Stimulated activated CD4-positive, alpha-beta T cell treated with anti-CD3 and anti-CD28 coated beads, TNF-alpha, amount 100 ng/mL, for 1 hour (primary cell): ENCODE measurements around the gene ZDHHC20.

ENCODE experiments used
- DNase-seq, 3 donors: peaks; one replicate each; pipeline ENCODE4 v3.0.0-alpha.2; 2020; ENCODE audit warnings: low read depth in 3 of 3, low spot score in 1 of 3

ZDHHC20 gene

GRCh38 chr13:21458813-21459701, at the start of gene ZDHHC20:
ZDHHC20 (minus strand) TSS chr13:21459303; CDS start chr13:21459171, 132 bp downstream.
- DNase-seq = peak; percentile 64 to 97 (median 78)

- no peak for DNase-seq
Measured at GRCh38 chr13:21504379-21504778, 45.3 kb upstream of the ZDHHC20 start.

GRCh38 chr13:21501686-21502085, 42.6 kb upstream of the ZDHHC20 start:
- no peak for DNase-seq

- no peak for DNase-seq
Measured at GRCh38 chr13:21486322-21486721, 27.2 kb upstream of the ZDHHC20 start.

GRCh38 chr13:21483748-21484147, 24.6 kb upstream of the ZDHHC20 start:
- no peak for DNase-seq

- no peak for DNase-seq
Measured at GRCh38 chr13:21481359-21481758, 22.3 kb upstream of the ZDHHC20 start.

GRCh38 chr13:21478881-21479808, 20.0 kb upstream of the ZDHHC20 start:
- peak in 2 of 3 donors; percentile 3 to 13 for DNase-seq

- DNase-seq = peak; percentile 54 to 61 (median 58)
Measured at GRCh38 chr13:21476893-21477472, 17.9 kb upstream of the ZDHHC20 start.

- no peak for DNase-seq
Measured at GRCh38 chr13:21475115-21475514, 16.0 kb upstream of the ZDHHC20 start.

- no peak for DNase-seq
Measured at GRCh38 chr13:21470785-21471184, 11.7 kb upstream of the ZDHHC20 start.

- no peak for DNase-seq
Measured at GRCh38 chr13:21466527-21466926, 7.4 kb upstream of the ZDHHC20 start.

GRCh38 chr13:21465710-21466160, 6.6 kb upstream of the ZDHHC20 start:
- DNase-seq = no peak

GRCh38 chr13:21463424-21463823, 4.3 kb upstream of the ZDHHC20 start:
- no peak for DNase-seq

GRCh38 chr13:21461131-21461530, 2.0 kb upstream of the ZDHHC20 start:
- DNase-seq = no peak

GRCh38 chr13:21458451-21458812, 671 bp downstream of the ZDHHC20 start:
- peak in 1 of 3 donors; percentile 4 for DNase-seq

- DNase-seq = no peak
Measured at GRCh38 chr13:21453387-21454081, 5.6 kb downstream of the ZDHHC20 start.

- DNase-seq = no peak
Measured at GRCh38 chr13:21450936-21451335, 8.2 kb downstream of the ZDHHC20 start.

GRCh38 chr13:21446656-21447055, 12.4 kb downstream of the ZDHHC20 start:
- DNase-seq = no peak

- DNase-seq = no peak
Measured at GRCh38 chr13:21445759-21446158, 13.3 kb downstream of the ZDHHC20 start.

GRCh38 chr13:21443171-21443570, 15.9 kb downstream of the ZDHHC20 start:
- DNase-seq = no peak

- DNase-seq = no peak
Measured at GRCh38 chr13:21436582-21436981, 22.5 kb downstream of the ZDHHC20 start.
